ENCODE data around the gene FOXJ3. TPM values are rescaled to one million over a fixed set of nuclear protein-coding genes. Genes with fewer than 3 reads are reported as not detected.

The FOXJ3 gene
- total and polyA plus RNA-seq, 7 donors = 14.4 to 53.8 (median 39.9) TPM

DNA sequence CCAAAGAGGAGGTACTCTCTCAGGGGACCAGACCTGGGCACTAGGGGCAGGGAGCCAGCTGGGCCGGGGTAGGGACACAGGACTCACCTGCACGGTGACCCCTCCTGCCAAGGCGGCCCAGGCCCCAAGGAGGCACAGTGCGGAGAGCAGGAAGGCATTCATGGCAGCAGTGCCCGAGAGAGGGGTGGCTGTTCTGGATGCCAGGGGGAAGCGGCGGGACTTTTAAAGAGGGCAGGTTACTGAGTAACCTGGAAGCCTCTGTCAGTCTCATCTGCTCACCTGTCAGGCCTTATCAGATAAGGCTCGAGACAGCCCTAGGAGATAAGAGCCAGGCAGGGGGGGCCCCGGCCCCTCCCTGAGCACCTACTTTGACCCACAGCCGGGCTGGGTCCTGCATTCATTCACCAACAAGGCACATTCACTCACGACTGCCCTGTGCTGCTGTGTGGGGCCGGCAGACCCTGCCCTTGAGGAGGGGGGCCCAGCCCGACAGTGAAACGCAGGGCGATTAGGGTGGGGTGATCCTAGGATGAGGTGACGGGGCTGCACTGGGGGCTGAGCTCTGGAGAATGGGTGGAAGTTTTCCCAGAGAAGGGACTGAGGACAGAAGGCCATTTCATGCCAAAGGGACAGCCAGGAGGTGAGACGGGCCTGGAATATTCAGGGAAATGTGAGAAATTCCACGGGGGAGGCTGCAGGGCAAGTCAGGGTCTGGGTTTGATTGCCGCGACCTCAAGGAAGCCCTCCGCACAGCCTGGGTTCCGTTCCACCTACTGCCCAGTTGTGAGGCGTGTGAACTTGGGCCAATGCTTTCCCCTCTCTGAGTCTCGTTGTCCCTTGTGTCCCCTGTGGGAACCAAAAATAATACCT, 170.2 kb downstream of the FOXJ3 start, which contains the start of gene GUCA2A:
TSS of gene GUCA2A (minus strand) at position 195 of the 870 bp plus-strand sequence. CDS start at position 162, 33 bp downstream.
- H3K27me3 ChIP-seq = no peaks in the 10 kb centered on the region
- H3K4me3 ChIP-seq = no peak within 1 kb of the TSS
- DNase-seq = peak; percentile 48
- peaks cover 0 to 13% (median 3%) of the 10 kb centered on the region in 4 donors for H3K9me3 ChIP-seq
- WGBS, 2 donors = 16 to 69% methylated on average over 24 of the region's 24 CpGs
- intact Hi-C loops (cut with DNase I) = no loop called here
- no peaks in the 10 kb centered on the region for H3K36me3 ChIP-seq
- H3K4me1 ChIP-seq = peaks cover 0 to 7% (median 2%) of the 10 kb centered on the region in 4 donors
- TF ChIP-seq POLR2AphosphoS5 (IDR thresholded peaks at IDR 0.05) (no peak), EP300 (IDR thresholded peaks at IDR 0.05) (no peak), POLR2A (IDR thresholded peaks at IDR 0.05) (no peak)
- TF ChIP-seq, protein P1, sequence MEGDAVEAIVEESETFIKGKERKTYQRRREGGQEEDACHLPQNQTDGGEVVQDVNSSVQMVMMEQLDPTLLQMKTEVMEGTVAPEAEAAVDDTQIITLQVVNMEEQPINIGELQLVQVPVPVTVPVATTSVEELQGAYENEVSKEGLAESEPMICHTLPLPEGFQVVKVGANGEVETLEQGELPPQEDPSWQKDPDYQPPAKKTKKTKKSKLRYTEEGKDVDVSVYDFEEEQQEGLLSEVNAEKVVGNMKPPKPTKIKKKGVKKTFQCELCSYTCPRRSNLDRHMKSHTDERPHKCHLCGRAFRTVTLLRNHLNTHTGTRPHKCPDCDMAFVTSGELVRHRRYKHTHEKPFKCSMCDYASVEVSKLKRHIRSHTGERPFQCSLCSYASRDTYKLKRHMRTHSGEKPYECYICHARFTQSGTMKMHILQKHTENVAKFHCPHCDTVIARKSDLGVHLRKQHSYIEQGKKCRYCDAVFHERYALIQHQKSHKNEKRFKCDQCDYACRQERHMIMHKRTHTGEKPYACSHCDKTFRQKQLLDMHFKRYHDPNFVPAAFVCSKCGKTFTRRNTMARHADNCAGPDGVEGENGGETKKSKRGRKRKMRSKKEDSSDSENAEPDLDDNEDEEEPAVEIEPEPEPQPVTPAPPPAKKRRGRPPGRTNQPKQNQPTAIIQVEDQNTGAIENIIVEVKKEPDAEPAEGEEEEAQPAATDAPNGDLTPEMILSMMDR (IDR thresholded peaks at IDR 0.05) = no peak
- no peak within 1 kb of the TSS for H3K27ac ChIP-seq

DNA sequence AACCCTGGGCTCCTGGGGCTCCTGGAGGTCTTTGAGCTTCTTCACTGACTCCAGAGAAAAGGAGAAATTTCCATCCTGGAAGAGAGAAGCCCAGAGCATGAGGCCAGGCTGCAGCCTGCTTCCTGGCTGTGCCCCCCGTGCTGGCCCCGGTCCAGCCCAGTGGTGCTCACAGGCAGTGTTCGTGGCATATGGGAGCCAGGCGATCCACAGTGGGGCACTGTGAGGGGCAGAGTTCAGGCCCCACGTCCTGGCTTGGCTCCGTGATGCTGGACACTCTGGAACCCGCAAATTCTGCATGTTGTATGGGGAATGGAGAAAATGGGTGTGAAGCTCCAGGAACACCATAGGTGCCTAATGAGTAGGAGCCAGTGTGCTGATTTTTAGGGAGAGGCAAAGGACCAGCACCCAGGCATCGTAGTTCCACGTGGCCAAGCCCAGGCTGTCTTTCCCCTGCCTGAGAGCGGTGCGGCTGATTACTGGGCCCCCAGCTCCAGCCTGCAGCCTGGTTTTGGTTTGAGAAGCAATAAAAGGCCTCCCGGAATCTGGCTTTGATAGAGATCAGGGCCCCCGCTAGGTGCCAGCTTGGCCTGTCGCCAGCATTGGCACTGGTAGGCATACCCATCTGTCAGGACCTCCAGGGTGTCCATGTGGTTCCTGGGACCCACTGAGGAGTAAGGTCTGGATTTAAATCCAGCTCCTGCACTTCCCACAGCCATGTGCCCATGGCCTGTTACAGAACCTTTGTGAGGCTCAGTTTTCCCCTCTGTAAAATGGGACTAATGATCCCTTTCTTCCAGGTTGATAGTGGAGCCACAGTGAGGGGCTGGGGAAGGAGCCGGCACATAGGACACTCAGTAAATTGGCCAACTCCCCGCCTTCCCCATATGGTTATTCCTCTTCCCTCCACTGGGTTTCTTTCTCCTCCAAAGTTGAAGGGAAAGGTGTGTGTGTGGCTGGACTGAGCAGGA, 171.2 kb downstream of the FOXJ3 start:
- peaks cover 0 to 13% (median 3%) of the 10 kb centered on the region in 4 donors for H3K9me3 ChIP-seq
- H3K27me3 ChIP-seq = no peaks in the 10 kb centered on the region
- no peak overlapping the region for H3K4me3 ChIP-seq
- no peak overlapping the region for H3K27ac ChIP-seq
- 58 to 81% methylated on average over 16 of the region's 16 CpGs for WGBS, 2 donors
- H3K36me3 ChIP-seq = no peaks in the 10 kb centered on the region
- no peak for TF ChIP-seq POLR2A (IDR thresholded peaks at IDR 0.05)
- TF ChIP-seq, protein P1 (IDR thresholded peaks at IDR 0.05) = no peak
- TF ChIP-seq EP300 (IDR thresholded peaks at IDR 0.05) = no peak
- DNase-seq = peak; percentile 56
- intact Hi-C loops (cut with DNase I) = no loop called here
- peaks cover 0 to 7% (median 2%) of the 10 kb centered on the region in 4 donors for H3K4me1 ChIP-seq

DNA sequence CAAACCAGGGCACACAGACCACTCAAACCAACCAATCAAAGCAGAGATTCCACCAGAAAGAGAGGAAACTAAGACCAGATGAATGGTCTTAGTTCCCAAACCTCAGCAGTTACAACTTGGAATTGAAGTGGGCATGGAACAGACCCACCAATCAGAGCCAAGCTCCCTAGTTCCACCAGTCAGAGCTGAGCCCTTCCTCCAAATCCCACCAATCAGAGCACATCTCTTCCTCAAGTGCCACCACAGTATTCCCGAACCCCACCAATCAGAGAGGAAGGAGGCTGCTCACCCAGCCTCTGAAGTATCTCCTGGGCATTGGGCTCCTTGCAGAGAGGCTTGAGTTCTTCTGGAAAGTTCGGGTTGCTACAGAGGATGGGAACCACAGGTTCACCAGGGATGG, 171.9 kb downstream of the FOXJ3 start:
- DNase-seq = peak; percentile 10
- WGBS, 2 donors = 89 to 91% methylated on average over 2 of the region's 2 CpGs
- Histone ChIP-seq H3K27ac (no peak overlapping the region), H3K4me3 (no peak overlapping the region), H3K9me3 (peaks cover 0 to 13% (median 3%) of the 10 kb centered on the region in 4 donors), H3K4me1 (peaks cover 0 to 7% (median 2%) of the 10 kb centered on the region in 4 donors), H3K27me3 (no peaks in the 10 kb centered on the region), H3K36me3 (no peaks in the 10 kb centered on the region)
- intact Hi-C loops (cut with DNase I) = no loop called here
- TF ChIP-seq POLR2A (IDR thresholded peaks at IDR 0.05) = no peak
- TF ChIP-seq EP300 (IDR thresholded peaks at IDR 0.05) = no peak
- TF ChIP-seq, protein P1 (IDR thresholded peaks at IDR 0.05) = no peak
- no peak for TF ChIP-seq POLR2AphosphoS5 (IDR thresholded peaks at IDR 0.05)

DNA sequence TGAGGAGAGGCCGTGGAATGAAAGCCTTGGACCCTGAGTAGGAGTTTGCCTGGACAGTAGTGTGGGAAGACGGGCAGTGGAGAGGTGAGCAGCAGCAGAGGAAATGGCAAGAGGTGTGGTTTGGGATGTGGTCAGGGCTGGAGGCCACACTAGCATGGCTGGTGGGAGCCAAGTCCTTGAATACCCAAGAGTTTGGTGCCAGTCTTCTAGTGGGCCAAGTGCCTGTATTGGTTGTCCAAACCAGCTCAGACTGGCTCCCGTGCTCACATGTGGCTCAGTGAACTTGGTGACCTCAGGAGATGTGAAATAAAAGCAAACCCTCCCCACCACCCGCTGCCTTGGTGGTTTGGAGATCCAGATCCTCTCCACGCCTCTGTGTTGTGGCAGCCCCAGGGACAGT, 172.9 kb downstream of the FOXJ3 start:
- intact Hi-C loops (cut with DNase I) = no loop called here
- Histone ChIP-seq H3K9me3 (peaks cover 0 to 13% (median 3%) of the 10 kb centered on the region in 4 donors), H3K4me1 (peaks cover 0 to 7% (median 2%) of the 10 kb centered on the region in 4 donors), H3K27ac (no peak overlapping the region), H3K36me3 (no peaks in the 10 kb centered on the region), H3K27me3 (no peaks in the 10 kb centered on the region), H3K4me3 (no peak overlapping the region)
- TF ChIP-seq EP300 (IDR thresholded peaks at IDR 0.05) (no peak), POLR2AphosphoS5 (IDR thresholded peaks at IDR 0.05) (no peak), POLR2A (IDR thresholded peaks at IDR 0.05) (no peak)
- TF ChIP-seq, protein P1 (IDR thresholded peaks at IDR 0.05) = no peak
- DNase-seq = peak; percentile 38
- 79 to 86% methylated on average over 5 of the region's 5 CpGs for WGBS, 2 donors

Data from sigmoid colon (tissue), 7 donors.